SKM-1 treated with dmso at 0.1 percent for 144 hours (cell line): ENCODE data around the gene TRIM3.

Experiments
- DNase-seq: peaks from one replicate; lab custom pipeline; 2025; ENCODE audit not compliant: unreplicated experiment; lab: John Stamatoyannopoulos, UW

The TRIM3 gene

GRCh38 chr11:6442441-6442840 lies 31.3 kb downstream of the TRIM3 start:
- DNase-seq: no peak

DNA sequence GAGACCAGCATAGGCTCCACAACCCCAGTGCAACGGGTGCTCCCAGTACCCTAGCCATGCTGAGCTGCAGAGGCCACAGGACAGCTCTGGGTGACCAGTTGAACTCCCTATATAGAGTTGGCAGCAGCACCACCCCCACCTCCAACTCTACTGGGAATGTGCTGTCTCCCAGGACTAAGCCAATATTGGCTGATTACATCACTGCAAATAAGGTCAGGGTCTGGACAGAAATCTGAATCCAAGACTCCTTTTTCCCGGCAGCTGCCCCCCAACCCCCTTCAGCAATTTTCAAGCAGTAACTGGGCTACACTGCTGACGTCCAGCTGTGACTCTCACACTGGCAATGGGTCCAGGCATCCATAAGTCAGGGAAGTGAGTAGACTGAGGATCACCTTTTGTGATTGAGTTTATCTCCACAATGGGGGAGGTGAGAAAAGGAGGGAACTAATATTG lies 32.8 kb downstream of the TRIM3 start, which contains the start of gene HPX:
Gene HPX, minus strand, starts transcription at position 82 of the 453 bp plus-strand sequence. Its CDS starts 24 bp downstream, at position 58.
- DNase-seq: no peak

GRCh38 chr11:6438979-6439571 lies 34.7 kb downstream of the TRIM3 start:
- DNase-seq: peak; percentile 69

- peak; percentile 73 for DNase-seq
Measured at GRCh38 chr11:6437993-6438392, 35.7 kb downstream of the TRIM3 start.

DNA sequence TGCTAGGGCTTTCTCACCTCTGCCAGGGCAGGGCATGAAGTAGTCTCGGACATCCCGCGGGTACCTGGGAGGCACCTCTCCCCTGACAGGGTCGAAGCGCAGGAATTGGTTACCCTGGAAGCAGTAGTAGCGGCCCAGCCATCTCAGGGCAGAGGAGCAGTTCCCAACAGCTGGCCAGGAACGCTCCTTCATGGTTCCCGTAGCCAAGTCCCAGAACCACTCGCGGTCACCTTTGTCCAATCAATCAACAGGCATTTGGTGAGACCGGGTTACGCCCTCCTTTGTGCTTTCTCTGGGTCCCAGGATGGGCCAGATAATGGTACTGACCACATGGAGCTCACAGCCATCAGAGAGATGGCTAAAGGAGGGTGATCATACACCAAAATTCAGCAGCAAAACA lies 36.3 kb downstream of the TRIM3 start:
- no peak for DNase-seq

GRCh38 chr11:6433998-6434660 lies 39.6 kb downstream of the TRIM3 start:
- DNase-seq: no peak

- DNase-seq: no peak
Measured at GRCh38 chr11:6431861-6432260, 41.9 kb downstream of the TRIM3 start.

DNA sequence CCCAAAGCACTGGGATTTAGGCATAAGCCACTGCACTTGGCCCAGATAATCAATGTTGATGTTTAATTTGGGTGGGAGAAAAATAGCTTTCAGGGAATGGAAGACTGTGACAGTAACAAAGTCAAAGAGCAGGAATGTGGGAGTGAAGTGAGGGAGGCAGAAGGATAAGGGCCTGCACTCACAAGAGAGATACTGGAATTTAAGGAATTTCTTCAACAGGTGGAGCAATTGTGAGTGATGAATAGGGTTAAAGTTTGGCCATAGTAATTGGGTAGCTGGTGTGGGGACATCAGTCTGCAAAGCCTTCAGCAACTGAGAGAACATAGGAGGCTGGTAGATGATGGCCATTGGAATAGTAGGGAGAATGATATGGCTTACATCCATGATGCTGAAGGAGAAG lies 46.2 kb downstream of the TRIM3 start:
- DNase-seq: no peak

GRCh38 chr11:6420677-6421076 lies 53.1 kb downstream of the TRIM3 start:
- no peak for DNase-seq

- peak; percentile 31 for DNase-seq
Measured at GRCh38 chr11:6419009-6419631, 54.6 kb downstream of the TRIM3 start, which contains the start of gene APBB1. Gene APBB1 (minus strand): TSS chr11:6419094. CDS start chr11:6411347, 7,747 bp downstream.

DNA sequence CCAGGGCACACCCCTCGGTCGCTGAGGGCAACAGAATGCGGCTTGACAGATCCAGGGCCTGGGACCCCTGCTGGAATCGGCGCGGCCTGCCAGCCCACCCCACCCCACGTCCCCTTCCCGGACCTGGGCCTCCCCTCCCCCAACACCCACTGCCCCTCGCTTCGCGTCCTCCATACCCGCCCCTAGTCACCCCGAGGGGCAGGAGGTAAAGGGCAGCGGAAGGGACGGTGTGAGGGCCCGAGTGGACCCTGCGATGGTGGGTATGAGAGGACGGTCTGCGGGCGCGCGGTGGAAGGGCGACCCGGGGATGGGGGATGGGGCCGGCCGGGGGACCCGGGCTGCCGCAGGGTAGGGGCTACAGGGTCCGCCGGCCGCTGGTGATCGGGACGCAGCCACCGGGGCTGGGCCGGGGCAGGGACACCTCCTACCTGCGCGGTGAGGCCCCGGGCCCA lies 55.2 kb downstream of the TRIM3 start:
- DNase-seq: no peak

- no peak for DNase-seq
Measured at GRCh38 chr11:6417907-6418556, 55.7 kb downstream of the TRIM3 start.

DNA sequence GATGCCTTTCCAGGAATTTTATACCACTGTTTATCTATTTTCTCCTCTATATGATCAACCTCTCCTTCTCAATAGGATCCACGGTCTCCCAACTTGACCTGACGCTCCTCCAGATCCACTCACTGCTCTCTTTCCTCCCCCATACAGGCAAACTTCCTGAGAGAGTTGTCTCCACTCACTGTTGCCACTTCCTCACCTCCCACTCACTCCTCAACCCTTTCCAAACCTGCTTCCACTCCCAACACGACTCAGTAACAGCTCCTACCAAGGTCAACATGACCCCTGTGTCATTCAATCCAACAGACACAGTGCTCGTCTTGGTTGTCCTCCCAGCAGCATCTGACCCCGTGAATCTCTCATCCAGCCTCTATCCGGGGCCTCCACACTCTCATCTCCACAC lies 57.9 kb downstream of the TRIM3 start:
- DNase-seq: no peak

DNA sequence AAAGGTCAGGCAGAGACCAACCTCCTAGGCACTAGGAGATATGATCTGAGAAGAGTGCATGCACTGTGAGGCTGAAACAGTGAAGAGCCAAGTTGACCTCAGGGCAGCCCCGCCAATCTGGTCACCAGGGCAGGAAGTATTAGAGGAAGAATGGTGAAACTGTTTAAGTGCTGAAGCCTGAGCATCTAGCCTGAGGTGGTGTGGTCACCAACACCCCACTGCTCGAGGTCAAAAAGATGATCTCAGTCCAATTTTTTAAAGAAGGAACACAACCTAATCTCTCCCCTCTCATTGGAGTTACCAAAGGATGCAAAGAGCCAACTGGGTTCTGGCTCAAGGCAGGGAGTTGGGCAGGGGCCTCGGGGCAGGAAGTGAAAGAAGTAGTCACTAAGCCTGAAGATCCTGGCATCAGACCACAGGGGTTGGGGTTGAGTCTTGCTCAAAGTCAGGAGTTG lies 58.8 kb downstream of the TRIM3 start:
- peak; percentile 92 for DNase-seq

DNA sequence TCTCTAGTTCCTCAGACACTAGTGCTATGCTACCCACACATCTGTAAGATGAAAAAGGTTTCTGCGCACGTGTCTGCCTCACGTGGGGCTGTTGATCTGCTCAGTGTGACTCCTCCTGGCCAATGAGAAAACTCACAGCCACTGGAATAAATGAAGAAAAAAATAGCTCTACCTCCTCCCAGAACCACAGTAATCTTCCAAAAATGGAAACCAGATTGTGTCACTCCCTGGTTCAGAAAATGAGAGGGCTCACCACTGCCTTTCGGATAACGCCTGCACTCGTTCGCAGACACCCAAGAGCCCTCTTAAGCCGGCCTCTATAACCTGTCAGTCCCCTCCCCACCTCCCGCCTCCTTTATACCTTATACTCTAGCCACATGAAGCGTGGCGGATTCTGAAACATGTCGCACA lies 59.9 kb downstream of the TRIM3 start:
- no peak for DNase-seq

DNA sequence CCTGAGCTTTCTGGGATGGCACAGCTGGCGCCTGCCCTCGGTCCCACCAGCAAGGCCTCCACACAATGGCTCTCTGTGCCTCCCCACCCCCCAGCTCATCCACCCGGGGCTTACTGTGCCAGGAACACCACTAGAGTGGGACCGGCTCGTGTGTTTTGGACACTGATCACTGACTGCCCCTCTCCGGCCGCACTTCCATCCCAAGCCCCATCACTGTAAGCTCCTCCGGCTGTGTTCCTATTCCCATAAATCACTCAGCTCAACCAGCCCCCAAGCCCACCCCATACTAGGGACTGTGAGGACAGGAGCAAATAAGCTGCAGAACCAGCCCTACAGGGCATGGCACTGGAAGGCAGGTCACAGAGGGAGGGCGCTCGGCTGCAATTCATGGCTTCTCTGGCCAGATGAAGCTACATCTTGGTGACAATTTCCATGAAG lies 62.1 kb downstream of the TRIM3 start:
- DNase-seq: no peak

DNA sequence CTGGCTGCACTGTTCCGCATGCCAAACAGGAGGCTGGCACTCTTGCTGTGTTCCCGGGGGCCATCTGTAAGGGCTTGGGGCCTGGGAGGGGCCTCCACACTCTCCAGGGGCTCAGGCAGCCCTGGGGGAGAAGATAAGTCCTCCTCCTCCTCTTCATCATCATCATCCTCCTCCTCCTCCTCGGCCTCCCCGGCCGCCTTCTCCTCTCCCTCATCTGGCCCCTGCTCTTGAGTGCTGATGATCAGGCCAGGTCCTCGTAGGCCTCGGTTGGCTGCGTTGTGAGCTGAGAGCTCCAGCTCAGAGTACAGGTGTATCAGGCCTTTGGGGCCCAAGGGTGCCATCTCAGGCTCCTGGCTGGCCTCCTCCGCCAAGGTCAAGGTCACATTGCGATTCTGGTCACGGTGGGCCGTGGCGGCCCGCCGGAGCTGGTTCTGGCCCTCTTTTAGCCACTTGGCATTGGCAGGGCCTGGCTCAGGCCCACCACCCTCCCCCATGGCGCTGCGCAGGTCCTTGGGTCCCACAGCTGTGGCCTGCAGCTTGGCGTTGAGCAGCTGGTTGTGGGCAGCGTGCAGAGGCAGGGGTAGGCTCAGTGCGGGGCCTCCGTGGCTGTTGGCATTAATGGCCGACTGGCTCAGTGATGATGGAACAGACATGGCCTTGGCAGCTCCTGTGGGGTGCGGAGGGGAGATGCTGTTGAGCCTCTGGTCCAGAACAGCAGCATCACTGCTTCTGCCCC lies 62.9 kb downstream of the TRIM3 start:
- DNase-seq: no peak

DNA sequence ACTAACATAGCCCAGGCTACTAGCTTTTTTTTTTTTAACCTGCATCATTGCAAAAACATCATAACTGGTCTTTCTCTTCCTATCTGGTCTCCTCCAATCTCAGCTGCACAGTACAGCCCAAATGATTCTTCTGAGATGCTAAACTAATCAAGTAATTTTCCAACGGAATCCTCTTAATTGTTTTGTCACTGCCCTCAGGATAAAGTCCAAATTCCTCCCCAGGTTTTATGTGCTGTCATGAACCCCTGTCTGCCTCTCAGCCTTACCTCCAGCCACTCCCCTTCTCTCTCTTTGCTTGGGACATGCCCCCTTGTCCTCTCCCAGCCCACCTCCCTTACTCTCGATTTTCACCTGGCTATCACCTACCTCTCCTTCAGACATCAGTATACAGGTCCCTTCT lies 67.4 kb downstream of the TRIM3 start:
- DNase-seq: no peak

DNA sequence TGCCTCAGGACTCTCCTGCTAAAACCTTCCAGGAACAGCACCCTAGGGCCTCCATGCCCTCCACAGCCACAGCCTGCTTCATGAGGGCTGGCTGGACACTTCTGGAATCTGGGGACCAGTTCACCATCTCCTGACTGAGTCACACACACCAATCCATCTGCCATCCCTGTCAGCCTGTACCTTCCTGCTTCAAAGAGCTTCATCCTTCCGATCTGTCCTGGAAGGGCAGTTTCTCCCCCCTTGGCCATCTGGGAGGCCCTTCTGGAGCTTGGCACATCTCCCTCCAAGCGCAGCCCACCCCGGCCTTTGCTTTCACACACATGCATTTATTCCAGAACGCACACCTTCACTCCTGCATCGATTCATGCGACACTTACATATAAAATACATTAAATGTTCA lies 67.9 kb downstream of the TRIM3 start:
- no peak for DNase-seq

GRCh38 chr11:6405052-6405667 lies 68.6 kb downstream of the TRIM3 start:
- DNase-seq: no peak
